GM21576 (cell line): Measurements from ENCODE around the gene RPS6KA5.
A peak's percentile ranks its signal among the peaks of the same experiment; 100 is the strongest.
"Not testable (repeated sequence)": the region's sequence is repeated elsewhere in the genome, so short reads cannot be mapped to it uniquely, and the experiment has no call there.

Source experiments
- ATAC-seq: cut with Tn5 transposase; IDR thresholded peaks from one replicate; pipeline ENCODE4 v1.9.1; 2021; ENCODE audit warnings: mild to moderate bottlenecking, moderate library complexity; ENCODE audit not compliant: unreplicated experiment

Gene RPS6KA5

DNA sequence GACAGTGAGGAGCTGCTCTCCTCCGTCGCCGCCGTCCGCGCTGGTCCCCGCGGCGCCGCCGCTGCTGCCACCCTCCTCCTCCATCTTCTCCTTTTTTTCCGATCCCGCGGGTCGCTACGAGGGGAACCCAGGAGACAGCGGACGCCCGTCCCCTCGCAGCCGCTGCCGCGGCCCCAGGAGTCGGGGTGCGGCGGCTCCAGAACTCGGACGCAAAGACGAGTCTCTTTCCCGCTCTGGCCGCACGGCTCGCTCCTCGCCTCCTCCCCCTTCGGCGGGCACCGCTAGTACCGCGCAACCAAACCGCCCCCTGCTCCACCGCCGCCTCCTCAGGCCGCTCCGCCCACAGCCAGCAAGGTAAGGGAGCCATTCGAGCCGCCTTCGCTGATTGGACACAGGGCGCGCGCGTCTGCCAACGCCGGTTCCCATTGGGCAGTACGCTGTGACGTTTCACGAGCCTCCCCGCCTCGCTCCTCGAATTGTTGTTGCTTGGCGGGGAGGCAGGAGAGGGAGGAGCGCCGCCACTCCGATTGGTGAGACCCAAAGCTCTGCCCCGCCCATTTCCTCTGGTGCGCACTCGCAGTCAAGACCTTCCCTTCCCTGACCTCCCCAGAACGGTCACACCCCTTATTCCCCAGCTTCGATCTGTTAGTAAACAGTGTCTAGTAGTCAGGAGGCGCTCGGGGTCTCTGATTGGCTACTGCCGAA, at the start of gene RPS6KA5:
Gene RPS6KA5, minus strand, starts transcription at position 291 of the 705 bp plus-strand sequence. Its CDS starts 207 bp downstream, at position 84.
- ATAC-seq: peak; percentile 84

DNA sequence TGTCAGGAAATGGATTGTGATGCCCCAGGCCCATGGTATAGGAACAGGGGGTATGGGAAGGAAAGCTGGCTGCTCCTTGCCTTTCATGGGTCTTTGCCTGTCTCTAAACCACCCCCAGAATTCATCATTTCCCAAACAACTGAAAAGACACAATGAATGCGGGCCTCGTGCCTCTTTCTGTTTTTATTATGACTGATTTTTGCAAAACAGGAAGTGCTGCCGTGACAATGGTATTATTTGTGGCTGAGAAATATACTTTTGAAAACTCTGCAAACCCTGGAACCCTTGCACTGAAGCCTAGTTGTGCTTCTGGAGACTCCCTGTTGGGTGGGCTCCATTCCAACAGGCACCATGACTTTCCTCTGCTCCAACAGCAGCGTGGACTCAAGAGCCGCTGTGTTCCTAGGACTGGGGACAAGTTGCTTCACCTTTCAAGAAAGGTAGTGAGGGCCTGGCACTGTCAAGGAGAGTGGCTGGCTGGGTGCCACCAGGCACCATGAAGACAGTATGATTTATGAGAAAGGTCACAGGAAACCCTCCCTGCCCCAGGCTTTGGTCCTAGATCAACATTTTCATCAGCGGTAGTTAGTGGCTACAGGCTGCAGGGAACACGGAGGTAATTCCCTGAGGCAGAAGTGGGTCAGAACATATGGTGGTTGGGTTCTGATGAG, 48.6 kb upstream of the RPS6KA5 start:
- no peak for ATAC-seq

DNA sequence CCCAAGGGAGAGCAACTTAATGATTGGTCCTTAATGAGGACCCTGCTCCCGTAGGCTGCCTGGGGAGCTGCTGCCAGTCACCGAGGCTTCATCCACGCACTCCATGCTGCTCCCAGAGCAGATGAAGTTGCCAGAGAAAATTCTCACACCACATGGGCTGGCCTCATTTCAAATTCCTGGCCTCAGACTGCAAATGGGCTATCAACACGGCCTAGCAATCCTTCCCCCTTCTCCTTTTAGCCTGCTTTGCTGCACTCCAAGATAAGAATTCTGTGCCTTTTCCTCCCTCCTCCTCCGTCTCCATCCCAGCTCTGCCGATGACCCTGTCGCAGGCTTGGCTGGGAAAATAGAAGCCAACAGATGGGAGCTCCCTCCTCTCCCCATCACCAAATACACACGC, 42.7 kb upstream of the RPS6KA5 start:
- no peak for ATAC-seq

DNA sequence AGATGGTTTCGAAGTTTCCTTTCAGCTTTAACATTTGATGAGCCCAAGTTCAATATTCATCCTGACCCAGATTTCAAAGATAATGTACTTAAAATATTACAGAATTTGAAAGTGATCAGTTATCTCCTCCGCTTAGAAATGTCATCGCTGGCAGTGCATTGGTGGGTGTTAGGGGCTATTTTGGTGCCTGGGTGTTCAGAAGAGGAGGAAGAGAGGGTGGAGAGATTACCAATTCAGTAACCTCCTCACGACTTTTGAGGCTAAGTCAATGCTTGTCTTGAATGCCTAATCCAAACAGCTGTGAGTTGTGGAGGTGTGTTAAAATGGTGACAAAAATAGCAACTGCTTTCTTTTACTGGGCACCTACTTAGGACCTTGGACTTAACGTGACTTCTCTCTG, 39.7 kb upstream of the RPS6KA5 start:
- no peak for ATAC-seq

DNA sequence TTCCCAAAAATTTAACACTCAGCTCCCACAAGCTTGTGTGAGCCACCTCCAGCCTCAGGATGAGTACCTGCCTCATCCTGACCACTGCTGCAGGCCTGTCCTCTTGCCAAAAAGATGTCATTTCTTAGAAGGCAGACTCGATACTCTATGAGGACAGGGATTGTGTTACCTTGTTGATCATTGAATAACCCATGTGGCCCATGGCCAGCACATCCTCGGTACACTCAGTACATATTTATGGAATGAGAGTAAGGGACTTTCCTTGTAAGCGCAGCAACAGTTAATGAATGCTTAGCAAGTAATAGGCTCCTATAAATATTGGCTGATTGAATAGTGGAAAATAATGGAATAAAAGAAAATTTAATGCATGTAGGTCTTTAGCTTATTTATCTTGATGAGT, 38.1 kb upstream of the RPS6KA5 start:
- no peak for ATAC-seq

DNA sequence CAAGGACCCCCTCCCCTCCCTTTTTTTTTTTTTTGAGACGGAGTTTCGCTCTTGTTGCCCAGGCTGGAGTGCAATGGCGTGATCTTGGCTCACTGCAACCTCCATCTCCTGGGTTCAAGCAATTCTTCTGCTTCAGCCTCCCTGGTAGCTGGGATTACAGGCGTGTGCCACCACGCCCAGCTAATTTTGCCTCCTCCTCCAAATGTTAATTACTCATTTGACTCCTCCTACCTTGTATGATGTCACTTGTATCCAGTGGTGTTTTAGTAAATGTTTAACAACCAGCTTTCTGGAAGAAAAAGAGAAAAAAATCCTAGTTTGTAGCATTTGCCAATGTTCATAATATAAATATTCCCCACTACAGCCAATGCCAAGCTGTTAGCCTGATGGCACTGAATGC, 37.2 kb upstream of the RPS6KA5 start:
- ATAC-seq: not testable (repeated sequence)

DNA sequence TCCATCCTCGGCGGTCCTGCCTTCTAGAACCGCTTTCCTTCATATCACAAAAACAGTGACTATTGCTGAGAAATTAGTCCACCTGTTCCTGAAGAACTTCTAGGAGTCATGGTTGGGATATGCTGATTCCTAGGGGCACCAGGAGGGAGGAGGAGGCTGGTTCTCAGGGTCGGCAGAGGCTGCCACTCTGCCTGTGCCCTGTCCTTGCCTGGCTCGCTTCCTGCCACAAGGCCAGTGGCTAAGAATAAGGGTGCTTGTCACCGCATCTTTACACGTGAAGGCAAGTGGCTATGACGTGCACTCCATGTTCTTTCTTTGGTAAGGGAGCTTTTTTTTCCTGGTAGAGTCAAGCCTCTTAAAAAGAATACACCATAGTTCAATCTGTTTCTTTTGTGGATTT, 34.7 kb upstream of the RPS6KA5 start:
- no peak for ATAC-seq

DNA sequence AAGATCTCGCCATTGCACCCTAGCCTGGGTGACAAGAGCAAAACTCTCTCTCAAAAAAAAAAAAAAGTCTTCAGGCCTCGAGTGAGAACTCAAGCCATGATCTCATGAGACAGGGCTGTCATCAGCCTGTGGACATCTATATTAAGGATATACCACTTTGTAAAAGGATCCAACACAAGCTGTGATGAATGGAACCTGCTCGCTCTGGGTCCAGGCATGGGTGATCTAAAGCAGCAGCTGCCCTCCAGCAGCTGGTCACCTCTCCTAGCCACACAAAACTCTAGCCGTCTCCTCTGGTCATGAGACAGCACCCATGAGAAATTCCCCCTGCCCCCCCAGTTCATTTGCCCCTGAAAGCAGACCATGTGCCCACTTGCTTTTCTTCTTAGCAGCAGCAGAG, 34.3 kb upstream of the RPS6KA5 start:
- ATAC-seq: no peak

DNA sequence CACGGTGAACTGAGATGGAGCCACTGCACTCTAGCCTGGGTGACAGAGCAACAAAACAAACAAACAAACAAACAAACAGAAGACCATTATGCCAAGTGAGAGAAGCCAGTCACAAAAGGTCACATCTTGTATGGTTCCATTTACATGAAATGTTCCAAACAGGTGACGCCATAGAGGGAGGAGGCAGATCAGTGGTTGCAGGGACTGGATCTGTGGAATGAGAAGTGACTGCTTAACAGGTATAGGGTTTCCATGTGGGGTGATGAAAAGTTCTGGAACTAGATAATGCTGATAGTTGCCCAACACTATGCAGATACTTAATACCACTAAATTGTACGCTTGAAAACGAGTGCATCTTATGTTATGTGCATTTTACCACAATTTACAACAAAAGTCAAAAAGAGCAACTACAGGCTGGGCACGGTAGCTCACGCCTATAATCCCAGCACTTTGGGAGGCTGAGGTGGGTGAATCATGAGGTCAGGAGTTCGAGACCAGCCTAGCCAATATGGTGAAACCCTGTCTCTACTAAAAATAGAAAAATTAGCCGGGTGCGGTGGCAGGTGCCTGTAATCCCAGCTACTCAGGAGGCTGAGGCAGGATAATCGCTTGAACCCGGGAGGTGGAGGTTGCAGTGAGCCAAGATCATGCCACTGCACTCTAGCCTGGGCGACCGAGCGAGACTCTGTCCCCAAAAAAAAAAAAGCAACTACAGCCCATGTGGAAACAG, 33.5 kb upstream of the RPS6KA5 start:
- not testable (repeated sequence) for ATAC-seq

DNA sequence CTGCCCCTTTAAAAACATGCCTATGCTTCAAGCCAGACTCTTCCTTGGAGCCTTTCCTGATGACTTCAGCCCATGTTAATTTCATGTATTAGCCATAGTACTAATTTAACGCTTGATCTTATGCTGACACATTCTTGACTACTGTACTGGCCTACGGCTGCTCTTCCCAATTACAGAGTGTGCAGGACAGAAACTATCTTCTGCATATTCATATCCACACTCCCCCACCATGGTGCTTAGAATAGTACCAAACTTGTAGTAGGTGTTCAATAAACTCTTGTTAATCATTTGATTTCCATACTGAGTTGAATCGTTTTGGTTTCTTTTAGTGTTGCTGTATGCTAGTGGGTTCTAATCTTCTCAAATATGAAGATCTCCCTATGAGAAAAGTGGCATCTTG, 31.6 kb upstream of the RPS6KA5 start:
- ATAC-seq: no peak

DNA sequence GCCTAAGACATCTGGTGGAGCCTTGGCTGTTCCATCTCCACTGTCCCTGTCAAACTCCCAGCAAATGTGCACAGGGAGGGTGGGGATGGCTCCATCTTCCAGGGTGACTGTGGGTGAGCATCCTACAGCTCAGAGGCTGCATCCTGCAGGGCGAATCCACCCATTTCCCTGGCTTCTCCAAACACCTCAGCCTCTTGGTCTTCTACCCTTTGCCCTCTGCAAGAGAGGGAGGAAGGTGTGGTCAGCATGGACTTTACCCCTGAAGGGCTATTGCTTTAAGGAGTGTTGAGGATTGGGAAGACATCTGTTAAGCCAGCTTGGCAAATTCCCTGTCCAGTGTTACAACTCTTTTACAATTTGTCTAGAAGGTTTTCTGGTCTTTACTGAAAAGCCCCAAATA, 30.3 kb upstream of the RPS6KA5 start:
- no peak for ATAC-seq

DNA sequence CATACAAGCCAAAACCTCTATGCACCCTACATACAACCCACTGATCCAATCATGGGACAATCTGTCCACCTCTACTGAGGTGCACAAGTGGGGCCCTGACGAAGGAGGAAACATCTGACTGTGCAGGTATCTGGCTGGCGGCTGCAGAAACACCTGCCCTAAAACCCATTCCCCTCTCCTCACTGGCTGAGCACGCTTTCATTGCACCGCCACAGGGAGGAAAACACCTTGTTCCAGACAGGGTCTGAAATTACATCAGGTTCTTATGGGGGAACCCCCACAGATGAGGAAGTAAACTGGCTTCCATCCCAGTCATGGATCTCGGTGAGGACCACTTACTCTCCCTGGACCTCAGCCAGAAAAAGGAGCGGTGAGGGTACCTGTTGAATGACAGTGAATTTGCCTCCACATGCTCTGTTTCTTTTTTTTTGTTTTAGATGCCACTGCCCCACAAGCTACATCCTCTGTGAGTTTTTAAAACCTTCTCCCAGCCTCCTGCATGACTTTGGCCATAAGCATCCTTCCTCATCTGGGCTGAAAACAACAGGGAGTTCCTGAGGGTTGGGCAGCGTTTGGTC, 29.6 kb upstream of the RPS6KA5 start:
- no peak for ATAC-seq

DNA sequence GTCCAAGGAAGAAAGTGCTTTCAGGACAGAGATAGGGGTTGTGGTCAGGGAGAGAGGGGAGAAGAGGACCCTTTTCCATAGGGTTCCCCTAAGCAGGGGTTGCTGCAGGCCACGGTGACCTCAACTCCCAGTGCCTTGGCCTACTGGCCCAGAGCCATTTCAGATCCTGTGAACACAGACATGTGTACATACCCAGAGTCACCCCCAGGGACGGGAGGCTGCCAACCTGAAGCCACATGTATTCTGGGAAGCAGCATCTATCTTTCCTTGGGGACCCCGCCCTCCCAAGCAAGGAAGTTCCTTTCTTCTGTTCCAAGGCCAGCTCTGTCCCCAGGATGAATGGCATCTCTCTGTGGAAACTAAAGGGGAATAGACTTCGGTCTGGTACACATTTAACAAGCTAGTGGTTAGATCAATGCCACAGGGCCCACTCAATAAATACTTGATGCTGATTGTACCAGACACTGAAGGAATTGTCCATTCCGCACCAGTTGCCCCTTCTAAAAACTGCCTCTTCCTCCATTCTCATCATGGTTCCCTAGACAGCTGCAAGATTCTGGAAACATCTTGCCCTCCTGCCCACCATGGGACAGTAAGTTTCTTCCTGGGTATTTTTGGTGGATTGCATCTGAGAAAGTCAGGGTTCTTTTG, 28.3 kb upstream of the RPS6KA5 start:
- no peak for ATAC-seq

DNA sequence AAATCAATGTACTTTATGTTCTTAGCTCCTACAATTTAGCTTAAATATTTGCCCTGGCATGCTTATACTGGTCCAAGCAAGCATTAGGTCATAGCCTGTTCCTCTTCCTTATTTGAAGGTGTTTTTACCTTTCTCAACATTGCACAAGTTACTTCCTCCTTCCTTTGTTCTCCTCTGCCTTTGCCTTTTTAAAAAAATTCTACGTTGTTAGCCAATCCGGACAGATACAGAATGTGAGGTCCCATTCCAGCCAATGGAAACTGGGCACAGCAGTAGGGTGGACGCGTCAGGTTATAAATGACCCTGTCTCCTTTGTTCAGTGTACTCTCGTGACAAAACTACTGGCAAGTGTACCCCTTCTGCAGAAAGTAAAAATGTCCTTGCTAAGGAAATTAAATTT, 27.0 kb upstream of the RPS6KA5 start:
- not testable (repeated sequence) for ATAC-seq

DNA sequence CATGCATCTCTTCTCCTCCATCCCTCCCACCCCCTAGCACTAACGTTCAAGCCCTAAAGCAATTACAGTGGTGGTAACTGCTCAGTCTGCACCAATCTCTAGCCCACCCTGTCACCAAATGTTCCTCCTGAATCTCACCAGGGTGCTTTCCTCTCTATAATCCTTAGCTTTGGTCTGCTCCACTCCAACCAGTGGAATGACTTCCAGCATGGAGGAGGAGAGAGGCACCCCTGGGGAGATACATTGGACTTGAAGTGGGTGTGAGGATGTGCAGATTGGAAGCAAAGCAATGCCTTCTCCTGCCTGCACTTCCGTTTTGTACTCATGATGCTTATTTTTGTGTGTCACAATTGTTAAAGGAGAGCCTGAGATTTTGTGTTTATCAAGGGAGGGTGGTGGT, 24.1 kb upstream of the RPS6KA5 start:
- no peak for ATAC-seq

DNA sequence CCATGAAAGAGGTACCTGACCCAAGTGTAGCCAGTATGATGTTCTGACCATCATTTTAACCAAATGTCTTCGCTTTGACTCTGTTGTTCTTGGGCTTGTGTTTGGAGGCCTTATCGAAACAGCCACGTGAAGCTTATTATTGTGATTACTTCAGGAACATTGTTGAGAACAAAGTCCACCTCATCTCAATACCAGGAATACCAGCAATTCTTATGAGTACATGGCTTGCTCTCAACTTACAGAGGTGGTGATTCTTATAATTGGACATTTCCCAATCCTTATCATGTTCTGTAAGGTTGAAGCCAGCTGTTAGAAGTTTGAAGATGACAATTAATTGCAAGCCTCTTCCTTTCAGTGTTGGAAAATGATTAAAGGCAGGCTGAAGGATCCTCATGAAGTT, 21.8 kb upstream of the RPS6KA5 start:
- no peak for ATAC-seq

DNA sequence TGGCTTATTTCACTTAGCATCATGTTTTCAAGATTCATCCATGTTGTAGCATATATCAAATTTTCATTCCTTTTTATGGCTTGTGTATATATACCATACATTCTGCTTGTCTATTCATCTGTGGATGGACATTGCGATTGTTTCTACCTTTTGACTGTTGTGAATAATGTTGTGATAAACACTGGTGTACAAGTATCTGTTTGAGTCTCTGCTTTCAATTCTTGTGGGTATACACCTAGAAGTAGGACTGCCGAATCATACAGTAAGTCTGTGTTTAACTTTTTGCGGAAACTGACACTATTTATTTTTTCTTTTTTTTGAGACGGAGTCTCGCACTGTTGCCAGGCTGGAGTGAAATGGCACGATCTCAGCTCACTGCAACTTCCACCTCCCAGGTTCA, 19.6 kb upstream of the RPS6KA5 start:
- ATAC-seq: no peak

DNA sequence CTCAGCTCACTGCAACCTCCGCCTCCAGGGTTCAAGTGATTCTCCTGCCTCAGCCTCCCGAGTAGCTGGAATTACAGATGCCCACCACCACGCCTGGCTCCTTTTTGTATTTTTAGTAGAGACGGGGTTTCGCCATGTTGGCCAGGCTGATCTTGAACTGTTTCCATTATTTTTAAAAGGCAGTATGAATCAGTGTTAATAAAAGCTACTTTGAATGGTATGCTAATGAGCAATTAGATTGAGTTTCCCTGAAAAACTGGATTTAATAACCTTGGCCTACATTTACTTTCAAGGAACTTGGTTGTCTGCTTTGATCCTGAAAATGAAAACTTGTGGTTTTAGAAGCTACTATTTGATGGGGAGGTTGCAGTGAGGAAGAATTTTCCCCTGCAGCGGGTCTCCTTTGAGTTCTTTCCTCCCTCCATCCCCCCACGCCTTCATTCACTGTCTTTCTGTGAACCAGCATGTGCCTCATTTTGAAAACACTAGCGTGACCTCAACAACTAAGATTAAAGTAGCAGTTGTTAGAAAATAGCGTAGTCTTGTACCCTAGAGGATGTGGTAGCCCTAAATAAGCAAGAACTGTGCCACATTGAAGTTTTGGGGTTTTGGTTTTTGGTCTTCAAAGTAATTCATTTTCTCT, 17.8 kb upstream of the RPS6KA5 start:
- peak; percentile 80 for ATAC-seq

DNA sequence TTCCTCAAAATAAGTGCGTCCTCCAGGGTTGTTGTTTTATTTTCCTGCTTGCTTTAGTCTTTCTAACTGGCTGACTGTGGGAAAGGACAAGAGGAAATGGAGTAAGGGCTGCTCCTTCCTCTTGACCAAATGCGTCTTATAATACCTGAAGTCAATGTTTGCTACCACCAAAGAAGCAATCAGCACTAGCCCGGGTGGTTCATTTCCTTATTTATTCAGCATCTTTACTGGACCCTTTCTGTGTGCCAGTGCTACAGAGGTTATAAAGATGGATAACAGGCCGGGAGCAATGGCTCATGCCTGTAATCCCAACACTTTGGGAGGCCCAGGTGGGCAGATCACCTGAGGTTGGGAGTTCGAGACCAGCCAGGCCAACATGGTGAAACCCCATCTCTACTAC, 15.1 kb upstream of the RPS6KA5 start:
- no peak for ATAC-seq

DNA sequence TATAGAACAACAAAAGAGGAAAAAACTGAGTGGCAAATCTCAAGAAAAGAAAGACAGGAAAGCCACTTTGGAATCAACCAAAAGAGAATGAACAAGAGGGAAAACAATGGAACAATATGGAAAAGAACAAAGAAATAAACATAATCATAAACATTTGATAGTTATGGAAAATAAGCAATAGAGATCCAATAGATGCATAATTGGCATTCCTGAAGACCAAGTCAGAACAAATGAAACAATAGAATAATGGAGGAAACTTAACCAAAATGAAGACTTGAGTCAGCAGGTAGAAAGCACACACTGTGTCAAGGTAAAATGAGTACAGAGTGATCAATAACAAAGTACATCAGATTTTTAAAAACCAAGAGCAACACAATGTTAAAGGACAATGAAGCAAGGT, 10.1 kb upstream of the RPS6KA5 start:
- ATAC-seq: no peak

DNA sequence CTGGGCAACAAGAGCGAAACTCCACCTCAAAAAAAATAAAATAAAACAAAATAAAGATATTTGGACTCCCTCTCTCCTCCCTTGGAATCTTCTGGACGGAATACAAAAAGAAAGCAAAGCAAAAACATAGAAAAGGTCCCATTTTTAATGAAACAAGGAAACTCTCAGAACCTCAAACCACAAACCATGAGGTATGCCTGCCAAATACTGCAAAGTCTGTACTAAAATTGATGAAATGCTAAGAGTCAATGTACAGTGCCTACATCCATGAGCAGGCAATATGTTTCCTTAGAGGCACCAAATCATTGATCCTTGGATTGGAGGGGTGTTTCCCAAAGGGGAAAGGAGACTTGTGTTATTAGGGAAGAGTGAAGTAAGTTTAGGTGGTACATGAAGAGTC, 8.2 kb upstream of the RPS6KA5 start:
- ATAC-seq: no peak
